A549 (cell line): ENCODE measurements around the gene PHEX. TPM values are rescaled to one million over a fixed set of nuclear protein-coding genes. Genes with fewer than 3 reads are reported as not detected.

Experiments
- ATAC-seq, 2 experiments: fragments of 200-7000 bp in 1 of 2; fragments of >200 bp in 1 of 2; cut with Nextera tagmentation in 1 of 2; cut with Tn5 transposase in 1 of 2; 3 replicates each; pipeline versions ENCODE4 v1.8.0 to v1.9.1; 2018 to 2020; ENCODE audit warnings: mild to moderate bottlenecking in 1 of 2, moderate library complexity in 1 of 2
- CTCF ChIA-PET: fragments of 300-600 bp; sonication (Branson Sonifier 250); formaldehyde crosslinking; extraction: SDS; loops from one replicate; lab custom pipeline; 2021; ENCODE audit warnings: antibody characterized with exemption, inconsistent platforms; lab: Yijun Ruan, JAX
- POLR2A ChIA-PET: fragments of 350-600 bp; formaldehyde crosslinking; extraction: SDS; loops from one replicate; lab custom pipeline; 2021; ENCODE audit warnings: antibody characterized with exemption, inconsistent platforms; lab: Yijun Ruan, JAX
- DNase-seq, 2 experiments: peaks; one replicate each; pipeline versions ENCODE4 v3.0.0 to v3.0.0-alpha.2; 2011 to 2016; ENCODE audit warnings: low read depth in 1 of 2, low spot score in 1 of 2
- FAIRE-seq: peaks from 2 replicates; lab custom pipeline; 2011; peaks lifted over from hg19 to GRCh38; lab: Jason Lieb, UNC
- H3K27ac ChIP-seq, 2 experiments: fragments of >200 bp; sonication (Bioruptor Twin); formaldehyde crosslinking; 3 replicates each; pipeline ENCODE4 v1.5.1; 2016 to 2017
- H3K4me1 ChIP-seq: fragments of >200 bp; sonication (Bioruptor Twin); formaldehyde crosslinking; 3 replicates; pipeline ENCODE4 v1.6.1; 2016
- H3K4me2 ChIP-seq: fragments of >200 bp; sonication (Bioruptor Twin); formaldehyde crosslinking; 3 replicates; pipeline ENCODE4 v1.6.1; 2016
- H3K4me3 ChIP-seq: fragments of >200 bp; sonication (Bioruptor Twin); formaldehyde crosslinking; 3 replicates; pipeline ENCODE4 v1.5.1; 2016
- H3K9me3 ChIP-seq: fragments of >200 bp; sonication (Bioruptor Twin); formaldehyde crosslinking; 3 replicates; pipeline ENCODE4 v1.6.1; 2016
- BHLHE40 ChIP-seq: IDR thresholded peaks from 2 replicates; pipeline ENCODE4 v1.6.1; 2012; ENCODE audit warnings: low read depth, low read length, inconsistent platforms
- CEBPB ChIP-seq, 2 experiments: fragments of >200 bp in 1 of 2; sonication (Bioruptor Twin) in 1 of 2; formaldehyde crosslinking in 1 of 2; IDR thresholded peaks; 2 replicates each; pipeline ENCODE4 v1.6.1; 2012 to 2016
- E2F6 ChIP-seq: IDR thresholded peaks from 2 replicates; pipeline ENCODE4 v1.6.1; 2012; ENCODE audit warnings: low read depth, borderline replicate concordance
- EHF ChIP-seq: fragments of 250-450 bp; sonication (Bioruptor Pico); IDR thresholded peaks from 2 replicates; pipeline ENCODE4 v1.5.0; 2020; ENCODE audit warnings: mild to moderate bottlenecking
- EHMT2 ChIP-seq: fragments of 200-600 bp; sonication (generic); IDR thresholded peaks from 2 replicates; pipeline ENCODE4 v1.6.1; 2016; ENCODE audit warnings: antibody characterized with exemption, low read depth, mild to moderate bottlenecking, moderate library complexity
- ELK1 ChIP-seq: fragments of 150-350 bp; IDR thresholded peaks from 2 replicates; pipeline ENCODE4 v1.6.1; 2014; ENCODE audit warnings: low read depth, mild to moderate bottlenecking, low read length
- ESRRA ChIP-seq: fragments of 150-350 bp; IDR thresholded peaks from 2 replicates; pipeline ENCODE4 v1.6.1; 2014; ENCODE audit warnings: mild to moderate bottlenecking, low read length, borderline replicate concordance
- FOSB ChIP-seq: fragments of 250-450 bp; sonication (Bioruptor Pico); IDR thresholded peaks from 2 replicates; pipeline ENCODE4 v1.5.0; 2020; ENCODE audit warnings: mild to moderate bottlenecking, moderate library complexity
- FOSL2 ChIP-seq, 2 experiments: fragments of 450-650 bp in 1 of 2; fragments of >200 bp in 1 of 2; sonication (Bioruptor Twin) in 1 of 2; formaldehyde crosslinking; IDR thresholded peaks; 2 replicates each; pipeline versions ENCODE4 v1.5.0 to v1.6.1; 2016 to 2020; ENCODE audit warnings: mild to moderate bottlenecking in 1 of 2, moderate library complexity in 1 of 2
- HOXB13 ChIP-seq: fragments of 250-450 bp; sonication (Bioruptor Pico); IDR thresholded peaks from 2 replicates; pipeline ENCODE4 v1.5.0; 2020; ENCODE audit warnings: low read depth, mild to moderate bottlenecking, moderate library complexity
- HOXB5 ChIP-seq: fragments of 250-450 bp; sonication (Bioruptor Pico); IDR thresholded peaks from 2 replicates; pipeline ENCODE4 v1.5.0; 2020; ENCODE audit warnings: mild to moderate bottlenecking, moderate library complexity
- KDM5A ChIP-seq: fragments of 200-600 bp; sonication (generic); IDR thresholded peaks from 2 replicates; pipeline ENCODE4 v1.6.1; 2016; ENCODE audit warnings: antibody characterized with exemption, mild to moderate bottlenecking
- MAZ ChIP-seq: fragments of 150-350 bp; IDR thresholded peaks from 2 replicates; pipeline ENCODE4 v1.6.1; 2014; ENCODE audit warnings: antibody characterized with exemption, low read depth, low read length, borderline replicate concordance
- MYC ChIP-seq: IDR thresholded peaks from 2 replicates; pipeline ENCODE4 v1.6.1; 2012; ENCODE audit warnings: mild to moderate bottlenecking, inconsistent platforms, low read length, improper control_type of control experiment, borderline replicate concordance
- NFE2L2 ChIP-seq: fragments of 150-350 bp; conservative IDR thresholded peaks from 2 replicates; pipeline ENCODE4 v1.6.1; 2014; ENCODE audit warnings: low read length
- NR3C1 ChIP-seq: fragments of >200 bp; sonication (Bioruptor Twin); formaldehyde crosslinking; IDR thresholded peaks from 3 replicates; pipeline ENCODE4 v1.6.1; 2017
- POLR2A ChIP-seq: IDR thresholded peaks from 2 replicates; pipeline ENCODE4 v1.6.1; 2012; ENCODE audit warnings: mild to moderate bottlenecking, low read length
- RARB ChIP-seq: fragments of 250-450 bp; sonication (Bioruptor Pico); IDR thresholded peaks from 2 replicates; pipeline ENCODE4 v1.8.0; 2021; ENCODE audit warnings: mild to moderate bottlenecking, moderate library complexity
- RCOR1 ChIP-seq: fragments of 150-350 bp; IDR thresholded peaks from 2 replicates; pipeline ENCODE4 v1.6.1; 2014; ENCODE audit warnings: antibody characterized with exemption, low read length, low read depth
- RFX5 ChIP-seq: fragments of 450-650 bp; IDR thresholded peaks from 2 replicates; pipeline ENCODE4 v1.7.1; 2014; ENCODE audit warnings: antibody characterized with exemption, mild to moderate bottlenecking, moderate library complexity
- RNF2 ChIP-seq: fragments of 200-600 bp; sonication (generic); IDR thresholded peaks from 2 replicates; pipeline ENCODE4 v1.6.1; 2016; ENCODE audit warnings: low read depth, mild to moderate bottlenecking, antibody characterized with exemption, moderate library complexity, borderline replicate concordance
- SMC3 ChIP-seq: fragments of >200 bp; sonication (Bioruptor Twin); formaldehyde crosslinking; IDR thresholded peaks from 3 replicates; pipeline ENCODE4 v1.6.1; 2018; ENCODE audit warnings: inconsistent platforms
- SREBF2 ChIP-seq: fragments of 450-650 bp; IDR thresholded peaks from 2 replicates; pipeline ENCODE4 v1.6.1; 2014; ENCODE audit warnings: mild to moderate bottlenecking, moderate library complexity
- ZC3H11A ChIP-seq: fragments of 450-650 bp; IDR thresholded peaks from 2 replicates; pipeline ENCODE4 v1.6.1; 2014; ENCODE audit warnings: antibody characterized with exemption, mild to moderate bottlenecking
- ZNF302 ChIP-seq: fragments of 250-450 bp; sonication (Bioruptor Pico); IDR thresholded peaks from 2 replicates; pipeline ENCODE4 v1.9.0; 2021; ENCODE audit warnings: inconsistent platforms, mild to moderate bottlenecking, moderate library complexity
- ZSCAN20 ChIP-seq: fragments of 250-450 bp; sonication (Bioruptor Pico); IDR thresholded peaks from 2 replicates; pipeline ENCODE4 v1.8.0; 2022; ENCODE audit warnings: mild to moderate bottlenecking, moderate library complexity
- WGBS: methylation state at CpG from one replicate; pipeline ENCODE4 v1.1.6; 2017; ENCODE audit errors: missing lambda C conversion rate; 5-methylcytosine and 5-hydroxymethylcytosine counted together
- polyA plus RNA-seq, 4 experiments: library from polyadenylated mRNA; depleted of rRNA in 3 of 4; stranded (reverse); fragments of >200 nt; fragmentation: RNase III in 1 of 4; extraction: RNeasy Plus Mini Kit Qiagen cat#74134 plus additional on column Dnase treatment in 1 of 4; gene quantifications; 2 replicates in 3 of 4; 3 replicates in 1 of 4; pipeline ENCODE4 v1.2.3, GENCODE V29; 2011 to 2017
- TF ChIP-seq, protein P1 (sequence below): fragments of 450-650 bp; IDR thresholded peaks from 2 replicates; pipeline ENCODE4 v1.6.1; 2014; ENCODE audit warnings: antibody characterized with exemption
- TF ChIP-seq, protein P2 (sequence below): fragments of 200-600 bp; sonication (generic); IDR thresholded peaks from 2 replicates; pipeline ENCODE4 v1.6.1; 2016; ENCODE audit warnings: antibody characterized with exemption, mild to moderate bottlenecking, moderate library complexity
- TF ChIP-seq, protein P3 (sequence below): fragments of 250-450 bp; sonication (Bioruptor Pico); IDR thresholded peaks from 2 replicates; pipeline ENCODE4 v1.5.0; 2021; ENCODE audit warnings: mild to moderate bottlenecking, moderate library complexity, borderline replicate concordance

Gene PHEX
- polyA plus RNA-seq, 2 of the 4 experiments (the other 2 are of a cell fraction): 0.28 to 0.98 TPM

DNA sequence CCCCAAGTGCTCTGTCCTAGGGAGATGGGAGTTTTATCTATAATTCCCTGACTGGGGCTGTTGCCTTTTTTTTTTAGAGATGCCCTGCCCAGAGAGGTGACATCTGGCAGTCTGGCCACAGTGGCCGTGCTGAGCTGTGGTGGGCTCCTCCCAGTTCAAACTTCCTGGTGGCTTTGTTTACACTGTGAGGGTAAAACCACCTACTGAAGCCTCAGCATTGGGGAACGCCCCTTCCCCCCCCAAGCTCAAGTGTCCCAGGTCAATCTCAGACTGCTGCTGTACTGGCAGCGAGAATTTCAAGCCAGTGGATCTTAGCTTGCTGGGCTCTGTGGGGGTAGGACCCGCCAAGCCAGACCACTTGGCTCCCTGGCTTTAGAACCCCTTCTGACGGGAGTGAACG is 202.3 kb downstream of the PHEX start:
- H3K4me2 ChIP-seq: no peak overlapping the region
- H3K27ac ChIP-seq: no peak overlapping the region
- FAIRE-seq (no peak), DNase-seq (no peak), ATAC-seq (no peak)
- H3K4me3 ChIP-seq: no peak overlapping the region
- 53% methylated on average over 5 of the region's 6 CpGs for WGBS
- POLR2A ChIA-PET: no interaction called here
- H3K9me3 ChIP-seq: no peaks in the 10 kb centered on the region
- no peak for TF ChIP-seq ZNF302
- TF ChIP-seq ZSCAN20 (CRISPR knock-in tag): no peak
- TF ChIP-seq, protein P1, sequence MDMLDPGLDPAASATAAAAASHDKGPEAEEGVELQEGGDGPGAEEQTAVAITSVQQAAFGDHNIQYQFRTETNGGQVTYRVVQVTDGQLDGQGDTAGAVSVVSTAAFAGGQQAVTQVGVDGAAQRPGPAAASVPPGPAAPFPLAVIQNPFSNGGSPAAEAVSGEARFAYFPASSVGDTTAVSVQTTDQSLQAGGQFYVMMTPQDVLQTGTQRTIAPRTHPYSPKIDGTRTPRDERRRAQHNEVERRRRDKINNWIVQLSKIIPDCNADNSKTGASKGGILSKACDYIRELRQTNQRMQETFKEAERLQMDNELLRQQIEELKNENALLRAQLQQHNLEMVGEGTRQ: no peak
- no peak for TF ChIP-seq HOXB5
- TF ChIP-seq NFE2L2: no peak
- no peak for TF ChIP-seq BHLHE40
- TF ChIP-seq FOSB (CRISPR knock-in tag): no peak
- TF ChIP-seq HOXB13: no peak
- no peak for TF ChIP-seq SREBF2
- TF ChIP-seq CEBPB (IDR thresholded peaks at IDR 0.05): no peak
- TF ChIP-seq, protein P2, sequence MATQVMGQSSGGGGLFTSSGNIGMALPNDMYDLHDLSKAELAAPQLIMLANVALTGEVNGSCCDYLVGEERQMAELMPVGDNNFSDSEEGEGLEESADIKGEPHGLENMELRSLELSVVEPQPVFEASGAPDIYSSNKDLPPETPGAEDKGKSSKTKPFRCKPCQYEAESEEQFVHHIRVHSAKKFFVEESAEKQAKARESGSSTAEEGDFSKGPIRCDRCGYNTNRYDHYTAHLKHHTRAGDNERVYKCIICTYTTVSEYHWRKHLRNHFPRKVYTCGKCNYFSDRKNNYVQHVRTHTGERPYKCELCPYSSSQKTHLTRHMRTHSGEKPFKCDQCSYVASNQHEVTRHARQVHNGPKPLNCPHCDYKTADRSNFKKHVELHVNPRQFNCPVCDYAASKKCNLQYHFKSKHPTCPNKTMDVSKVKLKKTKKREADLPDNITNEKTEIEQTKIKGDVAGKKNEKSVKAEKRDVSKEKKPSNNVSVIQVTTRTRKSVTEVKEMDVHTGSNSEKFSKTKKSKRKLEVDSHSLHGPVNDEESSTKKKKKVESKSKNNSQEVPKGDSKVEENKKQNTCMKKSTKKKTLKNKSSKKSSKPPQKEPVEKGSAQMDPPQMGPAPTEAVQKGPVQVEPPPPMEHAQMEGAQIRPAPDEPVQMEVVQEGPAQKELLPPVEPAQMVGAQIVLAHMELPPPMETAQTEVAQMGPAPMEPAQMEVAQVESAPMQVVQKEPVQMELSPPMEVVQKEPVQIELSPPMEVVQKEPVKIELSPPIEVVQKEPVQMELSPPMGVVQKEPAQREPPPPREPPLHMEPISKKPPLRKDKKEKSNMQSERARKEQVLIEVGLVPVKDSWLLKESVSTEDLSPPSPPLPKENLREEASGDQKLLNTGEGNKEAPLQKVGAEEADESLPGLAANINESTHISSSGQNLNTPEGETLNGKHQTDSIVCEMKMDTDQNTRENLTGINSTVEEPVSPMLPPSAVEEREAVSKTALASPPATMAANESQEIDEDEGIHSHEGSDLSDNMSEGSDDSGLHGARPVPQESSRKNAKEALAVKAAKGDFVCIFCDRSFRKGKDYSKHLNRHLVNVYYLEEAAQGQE: no peak
- TF ChIP-seq, protein P3, sequence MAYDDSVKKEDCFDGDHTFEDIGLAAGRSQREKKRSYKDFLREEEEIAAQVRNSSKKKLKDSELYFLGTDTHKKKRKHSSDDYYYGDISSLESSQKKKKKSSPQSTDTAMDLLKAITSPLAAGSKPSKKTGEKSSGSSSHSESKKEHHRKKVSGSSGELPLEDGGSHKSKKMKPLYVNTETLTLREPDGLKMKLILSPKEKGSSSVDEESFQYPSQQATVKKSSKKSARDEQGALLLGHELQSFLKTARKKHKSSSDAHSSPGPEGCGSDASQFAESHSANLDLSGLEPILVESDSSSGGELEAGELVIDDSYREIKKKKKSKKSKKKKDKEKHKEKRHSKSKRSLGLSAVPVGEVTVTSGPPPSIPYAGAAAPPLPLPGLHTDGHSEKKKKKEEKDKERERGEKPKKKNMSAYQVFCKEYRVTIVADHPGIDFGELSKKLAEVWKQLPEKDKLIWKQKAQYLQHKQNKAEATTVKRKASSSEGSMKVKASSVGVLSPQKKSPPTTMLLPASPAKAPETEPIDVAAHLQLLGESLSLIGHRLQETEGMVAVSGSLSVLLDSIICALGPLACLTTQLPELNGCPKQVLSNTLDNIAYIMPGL (CRISPR knock-in tag): no peak
- no peak for TF ChIP-seq ZC3H11A
- no peak for TF ChIP-seq EHF (CRISPR knock-in tag)
- TF ChIP-seq, all 56 proteins: peak for 0
- no peaks in the 10 kb centered on the region for H3K4me1 ChIP-seq
- CTCF ChIA-PET: no interaction called here

GRCh38 chrX:22237479-22237878 is 205.4 kb downstream of the PHEX start:
- WGBS: 26% methylated on average over 2 of the region's 2 CpGs
- Histone ChIP-seq H3K9me3 (no peaks in the 10 kb centered on the region), H3K4me3 (no peak overlapping the region), H3K4me1 (no peaks in the 10 kb centered on the region), H3K27ac (no peak overlapping the region), H3K4me2 (no peak overlapping the region)
- DNase-seq (no peak), ATAC-seq (no peak), FAIRE-seq (no peak)
- POLR2A ChIA-PET: no interaction called here
- TF ChIP-seq ESRRA (no peak), E2F6 (no peak), RARB (CRISPR knock-in tag) (no peak), EHMT2 (no peak), RNF2 (no peak), KDM5A (no peak), FOSL2 (IDR thresholded peaks at IDR 0.05) (no peak), FOSL2 (CRISPR knock-in tag; IDR thresholded peaks at IDR 0.05) (no peak), NFE2L2 (no peak), RFX5 (no peak), ZNF302 (no peak), EHF (CRISPR knock-in tag) (no peak), POLR2A (no peak), SMC3 (no peak), RCOR1 (no peak), MAZ (no peak), ELK1 (no peak), MYC (no peak), NR3C1 (no peak)
- CTCF ChIA-PET: no interaction called here
